OCI-LY7 (cell line): Measurements from ENCODE around the gene BCAN.

Source experiments
- CTCF ChIP-seq: fragments of 200-600 bp; sonication (generic); conservative IDR thresholded peaks from 2 replicates; pipeline ENCODE4 v1.5.1; 2014; ENCODE audit warnings: mild to moderate bottlenecking, antibody characterized with exemption, low read length, moderate library complexity, mixed read lengths
- EZH2phosphoT487 ChIP-seq: fragments of 200-600 bp; sonication (generic); IDR thresholded peaks from 2 replicates; pipeline ENCODE4 v1.6.1; 2018; ENCODE audit warnings: low read depth, borderline replicate concordance, mild to moderate bottlenecking, mixed run types, antibody characterized with exemption, low read length, moderate library complexity, mixed read lengths

- TF ChIP-seq CTCF (no peak), EZH2phosphoT487 (no peak)
These were observed 29.9 kb downstream of the BCAN start for GRCh38 chr1:156671804-156672203.
